DND-41 (cell line): ENCODE data around the gene MAP3K15.

ENCODE experiments used
- EZH2 ChIP-seq: IDR thresholded peaks from 3 replicates; pipeline ENCODE4 v1.6.1; 2012; ENCODE audit warnings: borderline replicate concordance, low read depth, mild to moderate bottlenecking, moderate library complexity, low read length, inconsistent platforms; ENCODE audit not compliant: severe bottlenecking
- TF ChIP-seq, protein P1 (sequence below): IDR thresholded peaks from 2 replicates; pipeline ENCODE4 v1.5.1; 2012; ENCODE audit warnings: borderline replicate concordance, low read length, moderate library complexity, mild to moderate bottlenecking; ENCODE audit not compliant: poor library complexity, severe bottlenecking; ENCODE audit errors: extremely low read depth

DNA sequence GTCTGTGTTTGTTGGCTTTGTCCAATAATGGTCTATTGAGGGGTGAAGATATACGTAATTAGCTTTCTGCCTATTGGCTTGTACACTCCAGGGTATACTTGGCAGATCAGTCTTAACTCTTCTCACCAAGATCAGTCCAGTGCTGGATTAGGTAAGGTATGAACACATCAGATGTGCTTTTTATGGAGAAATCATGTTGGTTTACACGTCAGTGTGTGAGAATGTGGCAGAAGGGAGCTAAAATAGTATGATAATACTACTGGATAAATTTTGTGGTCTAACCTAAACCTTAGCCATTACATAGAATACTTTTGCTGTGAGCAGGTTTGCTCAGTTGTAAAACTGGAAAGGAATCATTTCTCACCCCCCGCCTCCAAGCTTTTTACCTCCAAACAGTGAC lies 167.4 kb downstream of the MAP3K15 start:
- TF ChIP-seq, protein P1, sequence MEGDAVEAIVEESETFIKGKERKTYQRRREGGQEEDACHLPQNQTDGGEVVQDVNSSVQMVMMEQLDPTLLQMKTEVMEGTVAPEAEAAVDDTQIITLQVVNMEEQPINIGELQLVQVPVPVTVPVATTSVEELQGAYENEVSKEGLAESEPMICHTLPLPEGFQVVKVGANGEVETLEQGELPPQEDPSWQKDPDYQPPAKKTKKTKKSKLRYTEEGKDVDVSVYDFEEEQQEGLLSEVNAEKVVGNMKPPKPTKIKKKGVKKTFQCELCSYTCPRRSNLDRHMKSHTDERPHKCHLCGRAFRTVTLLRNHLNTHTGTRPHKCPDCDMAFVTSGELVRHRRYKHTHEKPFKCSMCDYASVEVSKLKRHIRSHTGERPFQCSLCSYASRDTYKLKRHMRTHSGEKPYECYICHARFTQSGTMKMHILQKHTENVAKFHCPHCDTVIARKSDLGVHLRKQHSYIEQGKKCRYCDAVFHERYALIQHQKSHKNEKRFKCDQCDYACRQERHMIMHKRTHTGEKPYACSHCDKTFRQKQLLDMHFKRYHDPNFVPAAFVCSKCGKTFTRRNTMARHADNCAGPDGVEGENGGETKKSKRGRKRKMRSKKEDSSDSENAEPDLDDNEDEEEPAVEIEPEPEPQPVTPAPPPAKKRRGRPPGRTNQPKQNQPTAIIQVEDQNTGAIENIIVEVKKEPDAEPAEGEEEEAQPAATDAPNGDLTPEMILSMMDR = no peak
- no peak for TF ChIP-seq EZH2
